HG03060 (cell line): ENCODE data around the gene CCNY.

Experiments
- ATAC-seq: cut with Tn5 transposase; IDR thresholded peaks from one replicate; pipeline ENCODE4 v1.9.1; 2021; ENCODE audit warnings: low read depth, moderate number of reproducible peaks; ENCODE audit not compliant: unreplicated experiment

Gene CCNY

DNA sequence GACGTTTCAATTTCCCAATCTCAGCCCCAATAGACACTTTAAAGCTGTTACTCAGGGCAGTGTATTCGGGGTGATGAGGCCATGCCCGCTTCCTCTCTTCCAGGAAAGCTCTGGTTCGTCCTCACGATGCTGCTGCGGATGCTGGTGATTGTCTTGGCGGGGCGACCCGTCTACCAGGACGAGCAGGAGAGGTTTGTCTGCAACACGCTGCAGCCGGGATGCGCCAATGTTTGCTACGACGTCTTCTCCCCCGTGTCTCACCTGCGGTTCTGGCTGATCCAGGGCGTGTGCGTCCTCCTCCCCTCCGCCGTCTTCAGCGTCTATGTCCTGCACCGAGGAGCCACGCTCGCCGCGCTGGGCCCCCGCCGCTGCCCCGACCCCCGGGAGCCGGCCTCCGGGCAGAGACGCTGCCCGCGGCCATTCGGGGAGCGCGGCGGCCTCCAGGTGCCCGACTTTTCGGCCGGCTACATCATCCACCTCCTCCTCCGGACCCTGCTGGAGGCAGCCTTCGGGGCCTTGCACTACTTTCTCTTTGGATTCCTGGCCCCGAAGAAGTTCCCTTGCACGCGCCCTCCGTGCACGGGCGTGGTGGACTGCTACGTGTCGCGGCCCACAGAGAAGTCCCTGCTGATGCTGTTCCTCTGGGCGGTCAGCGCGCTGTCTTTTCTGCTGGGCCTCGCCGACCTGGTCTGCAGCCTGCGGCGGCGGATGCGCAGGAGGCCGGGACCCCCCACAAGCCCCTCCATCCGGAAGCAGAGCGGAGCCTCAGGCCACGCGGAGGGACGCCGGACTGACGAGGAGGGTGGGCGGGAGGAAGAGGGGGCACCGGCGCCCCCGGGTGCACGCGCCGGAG lies 271.4 kb downstream of the CCNY start:
- ATAC-seq = no peak

DNA sequence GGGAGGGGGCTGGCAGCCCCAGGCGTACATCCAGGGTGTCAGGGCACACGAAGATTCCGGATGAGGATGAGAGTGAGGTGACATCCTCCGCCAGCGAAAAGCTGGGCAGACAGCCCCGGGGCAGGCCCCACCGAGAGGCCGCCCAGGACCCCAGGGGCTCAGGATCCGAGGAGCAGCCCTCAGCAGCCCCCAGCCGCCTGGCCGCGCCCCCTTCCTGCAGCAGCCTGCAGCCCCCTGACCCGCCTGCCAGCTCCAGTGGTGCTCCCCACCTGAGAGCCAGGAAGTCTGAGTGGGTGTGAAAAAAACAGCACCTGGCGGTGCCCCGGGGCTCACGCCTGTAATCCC lies 272.0 kb downstream of the CCNY start:
- no peak for ATAC-seq

- no peak for ATAC-seq
These were observed 275.4 kb downstream of the CCNY start for GRCh38 chr10:35611750-35612149.

GRCh38 chr10:35612385-35613106 lies 276.2 kb downstream of the CCNY start:
- ATAC-seq = no peak

DNA sequence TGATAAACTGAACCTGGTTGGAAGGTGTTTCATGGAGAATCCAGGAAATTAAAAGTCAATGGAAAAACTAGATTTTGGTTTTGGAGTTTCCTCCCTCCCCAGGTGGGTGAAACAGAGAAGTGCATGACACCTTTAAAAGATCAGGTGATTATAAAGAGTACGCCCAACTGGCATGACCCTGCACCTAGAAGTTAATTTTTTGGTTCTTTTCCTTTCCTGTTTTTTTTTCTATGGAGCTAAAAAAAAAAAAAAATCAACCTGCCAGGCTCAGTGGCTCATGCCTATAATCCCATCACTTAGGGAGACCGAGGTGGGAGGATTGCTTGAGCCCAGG lies 276.8 kb downstream of the CCNY start:
- no peak for ATAC-seq

- no peak for ATAC-seq
These were observed 277.4 kb downstream of the CCNY start for GRCh38 chr10:35613597-35614226.

- no peak for ATAC-seq
These were observed 278.0 kb downstream of the CCNY start for GRCh38 chr10:35614312-35614711.
